Measurements from ENCODE around the gene MANEAL.

MANEAL gene

DNA sequence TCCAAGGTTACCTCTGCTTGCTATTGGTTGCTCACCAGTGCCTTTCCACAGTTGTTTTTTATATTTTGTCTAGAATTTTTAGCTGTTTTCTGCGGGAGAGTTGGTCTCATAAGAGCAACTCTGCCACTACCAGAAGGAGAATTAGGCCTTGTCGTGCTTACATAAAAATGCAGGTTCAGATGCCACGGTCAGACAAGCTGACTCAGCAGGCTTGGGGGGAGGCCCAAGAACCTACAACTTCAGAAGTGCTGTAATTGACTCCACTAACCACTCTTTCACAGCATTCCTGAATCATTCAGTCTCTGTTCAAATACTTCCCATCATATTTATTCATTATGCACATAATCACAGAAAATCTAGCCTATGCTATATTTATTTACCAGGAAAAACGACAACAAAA, 37.5 kb downstream of the MANEAL start:
- DNase-seq = no peak

DNA sequence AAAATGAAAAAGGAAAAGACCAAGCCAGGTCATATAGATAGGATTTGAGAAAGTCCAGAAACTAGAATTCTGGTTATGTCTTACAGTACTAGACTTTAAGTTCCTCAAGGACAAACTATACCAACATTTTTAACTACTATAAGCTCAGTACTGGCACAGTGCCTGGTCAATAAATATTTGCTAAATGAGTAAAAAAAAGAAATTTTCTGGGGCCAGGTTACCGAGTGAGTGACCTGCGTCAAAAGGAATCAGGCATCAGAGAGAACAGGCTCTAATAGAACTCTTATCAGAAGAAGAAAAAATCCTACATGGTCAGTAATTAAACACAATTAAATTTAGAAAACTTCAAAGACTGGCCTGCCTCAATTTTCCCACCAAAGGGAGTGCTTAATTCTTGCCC, 38.2 kb downstream of the MANEAL start:
- no peak for DNase-seq

GRCh38 chr1:37836788-37837187, 43.1 kb downstream of the MANEAL start:
- no peak for DNase-seq

DNA sequence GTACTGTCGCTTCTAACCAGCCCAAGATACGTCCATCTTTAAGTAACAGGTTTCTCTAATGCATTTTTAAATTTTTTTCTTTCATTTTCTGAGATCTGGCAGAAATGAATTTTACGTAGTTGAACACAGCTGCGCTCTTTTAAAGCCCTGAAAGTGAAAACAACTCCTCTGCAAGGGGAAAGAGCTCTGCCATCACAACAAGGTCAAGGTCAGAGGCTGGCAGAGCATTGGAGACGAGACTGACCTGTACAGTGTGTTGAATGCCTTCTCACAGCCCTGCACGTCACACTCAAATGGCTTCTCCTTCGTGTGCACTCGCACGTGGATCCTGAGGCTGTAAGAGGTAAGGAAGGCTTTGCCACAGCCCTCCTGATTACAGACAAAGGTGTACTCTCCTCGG, 46.0 kb downstream of the MANEAL start:
- DNase-seq = no peak

DNA sequence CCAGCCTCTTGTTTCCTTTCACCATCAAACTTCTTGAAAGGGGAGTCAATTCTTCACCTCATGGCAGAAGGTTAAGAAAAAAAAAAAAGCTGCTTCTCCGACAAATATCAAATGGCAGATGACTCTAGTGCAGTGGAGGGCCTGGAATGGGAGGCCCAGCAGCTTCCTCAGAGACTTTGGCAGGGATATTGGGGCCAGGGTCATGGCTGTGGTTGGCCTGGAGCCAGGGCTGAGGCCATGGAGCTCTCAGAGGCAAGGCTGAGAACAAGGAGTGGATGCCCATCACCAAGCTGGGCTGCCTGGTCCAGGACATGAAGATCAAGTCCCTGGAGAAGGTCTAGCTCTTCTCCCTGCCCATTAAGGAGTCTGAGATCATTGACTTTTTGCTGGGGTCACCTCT, 47.1 kb downstream of the MANEAL start:
- DNase-seq = no peak

- no peak for DNase-seq
These were observed 48.0 kb downstream of the MANEAL start for GRCh38 chr1:37841652-37842051.

GRCh38 chr1:37844536-37844935, 50.9 kb downstream of the MANEAL start:
- DNase-seq = no peak

DNA sequence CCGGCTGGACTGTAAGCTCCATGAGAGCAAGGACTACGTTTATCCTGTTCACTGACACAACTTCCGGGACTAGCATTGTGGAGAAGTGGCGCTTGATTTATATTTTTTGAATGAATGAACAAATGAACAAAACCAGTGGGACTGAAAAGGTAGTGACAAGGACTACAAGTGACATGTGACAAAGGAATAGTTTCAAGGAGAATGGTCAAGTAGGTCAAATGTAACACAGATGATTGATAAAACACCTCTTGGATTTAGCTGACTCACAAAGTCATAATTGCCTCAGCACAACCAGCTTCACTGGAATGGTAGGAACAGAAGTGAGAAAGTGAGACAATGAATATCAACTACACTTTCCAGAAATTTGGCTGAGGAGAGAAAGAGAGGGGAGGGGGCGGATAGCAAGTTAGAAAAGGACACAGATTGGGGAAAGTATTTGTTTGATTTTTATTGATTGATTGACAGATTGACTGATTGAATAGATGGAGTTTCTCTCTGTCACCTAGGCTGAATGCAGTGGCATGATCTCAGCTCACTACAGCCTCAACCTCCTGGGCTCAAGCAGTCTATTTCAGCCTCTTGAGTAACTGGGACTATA, 51.5 kb downstream of the MANEAL start:
- no peak for DNase-seq

GRCh38 chr1:37845786-37846185, 52.1 kb downstream of the MANEAL start:
- DNase-seq = no peak

GRCh38 chr1:37846647-37847339, 53.1 kb downstream of the MANEAL start:
- no peak for DNase-seq

DNA sequence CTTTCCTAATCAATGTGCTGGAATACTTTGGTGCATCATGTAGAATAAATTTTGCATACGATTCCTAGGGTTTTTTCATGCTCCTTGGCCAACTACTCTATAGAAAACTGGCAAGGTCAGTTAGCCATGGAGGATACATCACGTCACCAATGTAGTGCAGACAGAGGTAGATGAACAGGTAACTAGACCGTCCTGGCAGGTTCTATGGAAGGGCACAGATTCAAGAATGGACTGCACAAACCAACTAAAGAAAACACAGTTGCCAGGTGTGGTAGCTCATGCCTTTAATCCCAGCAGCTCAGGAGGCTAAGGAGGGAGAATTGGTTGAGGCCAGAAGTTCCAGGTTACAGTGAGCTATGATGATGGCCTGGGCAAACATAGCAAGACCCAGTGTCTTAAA, 55.8 kb downstream of the MANEAL start:
- DNase-seq = no peak

DNA sequence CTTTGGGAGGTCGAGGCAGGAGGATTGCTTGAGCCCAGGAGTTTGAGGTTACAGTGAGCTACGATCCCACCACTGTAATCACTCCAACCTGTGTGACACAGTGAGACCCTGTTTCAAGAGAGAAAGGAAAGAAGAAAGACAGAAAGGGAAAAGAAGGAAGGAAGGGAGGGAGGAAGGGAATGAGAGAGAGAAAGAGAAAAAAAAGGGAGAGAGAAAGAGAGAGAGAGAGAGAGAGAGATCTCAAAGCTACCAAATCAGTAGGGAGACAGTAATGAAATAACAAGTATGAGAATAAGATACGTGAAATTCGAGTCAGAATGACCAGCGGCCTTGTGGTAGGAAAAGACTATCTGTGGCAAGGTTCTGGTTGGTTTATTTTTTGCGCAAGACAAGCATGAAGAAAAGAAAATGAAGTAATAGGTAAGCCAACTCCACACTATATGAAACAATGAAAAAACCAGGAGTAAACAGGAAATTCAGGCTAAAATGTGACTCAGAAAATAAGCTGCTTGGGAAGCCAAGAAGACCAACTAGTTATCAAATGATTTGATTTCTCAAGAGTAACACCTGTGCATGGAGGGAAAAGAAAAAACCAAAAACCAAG, 56.8 kb downstream of the MANEAL start:
- no peak for DNase-seq

All from activated CD8-positive, alpha-beta memory T cell treated with anti-CD3 and anti-CD28 coated beads, Interleukin-2, amount 50 U/mL, for 4 hours (primary cell).